GM23338 (cell line): Measurements from ENCODE around the gene RABGAP1L. TPM values are rescaled to one million over a fixed set of nuclear protein-coding genes. Genes with fewer than 3 reads are reported as not detected.

Source experiments
- ATAC-seq: fragments of 200-7000 bp; cut with Tn5 transposase; 3 replicates; pipeline ENCODE4 v1.9.1; 2020
- DNase-seq: peaks from one replicate; pipeline ENCODE4 v3.0.0-alpha.2; 2015; ENCODE audit warnings: low spot score
- H2AFZ ChIP-seq: fragments of 200-600 bp; sonication (generic); 2 replicates; pipeline ENCODE4 v1.8.0; 2016; ENCODE audit warnings: antibody characterized with exemption, mild to moderate bottlenecking, moderate library complexity
- H3F3A ChIP-seq: fragments of 200-600 bp; sonication (generic); replicated peaks from 2 replicates; pipeline ENCODE4 v1.8.0; 2017; ENCODE audit warnings: antibody characterized with exemption, mixed run types, low read depth
- H3K27ac ChIP-seq: fragments of 200-600 bp; sonication (generic); 2 replicates; pipeline ENCODE4 v1.6.1; 2016; ENCODE audit warnings: low read depth
- H3K27me3 ChIP-seq: fragments of 200-600 bp; sonication (generic); 2 replicates; pipeline ENCODE4 v1.8.0; 2016; ENCODE audit warnings: mild to moderate bottlenecking, mixed run types, moderate library complexity; ENCODE audit not compliant: insufficient read depth
- H3K36me3 ChIP-seq: fragments of 200-600 bp; sonication (generic); 2 replicates; pipeline ENCODE4 v1.8.0; 2016; ENCODE audit warnings: mild to moderate bottlenecking; ENCODE audit not compliant: insufficient read depth
- H3K4me1 ChIP-seq: fragments of 200-600 bp; sonication (generic); 2 replicates; pipeline ENCODE4 v1.8.0; 2016; ENCODE audit warnings: mild to moderate bottlenecking, moderate library complexity; ENCODE audit not compliant: insufficient read depth
- H3K4me2 ChIP-seq: fragments of 200-600 bp; sonication (generic); 2 replicates; pipeline ENCODE4 v1.7.1; 2017; ENCODE audit warnings: mixed run types
- H3K4me3 ChIP-seq: fragments of 200-600 bp; sonication (generic); 2 replicates; pipeline ENCODE4 v1.6.1; 2016; ENCODE audit warnings: mixed run types
- H3K79me2 ChIP-seq: fragments of 200-600 bp; sonication (generic); replicated peaks from 2 replicates; pipeline ENCODE4 v1.8.0; 2017; ENCODE audit warnings: mild to moderate bottlenecking; ENCODE audit not compliant: insufficient read depth
- H3K9me2 ChIP-seq: fragments of 200-600 bp; sonication (generic); 2 replicates; pipeline ENCODE4 v1.8.0; 2017; ENCODE audit not compliant: insufficient read depth
- H4K20me1 ChIP-seq: fragments of 200-600 bp; sonication (generic); replicated peaks from 2 replicates; pipeline ENCODE4 v1.8.0; 2017; ENCODE audit warnings: mild to moderate bottlenecking; ENCODE audit not compliant: insufficient read depth
- H3K27ac Mint-ChIP-seq: 2 replicates; pipeline ENCODE4 v1.8.0; 2020; ENCODE audit warnings: inconsistent platforms, mild to moderate bottlenecking, moderate library complexity, mixed read lengths
- H3K27me3 Mint-ChIP-seq: 3 replicates; pipeline ENCODE4 v1.8.0; 2022; ENCODE audit warnings: low read depth, mild to moderate bottlenecking, moderate library complexity, mixed read lengths, inconsistent platforms; ENCODE audit not compliant: insufficient read depth, poor library complexity
- H3K36me3 Mint-ChIP-seq: 3 replicates; pipeline ENCODE4 v1.8.0; 2021; ENCODE audit warnings: low read depth, mild to moderate bottlenecking, inconsistent platforms, moderate library complexity, mixed read lengths
- H3K4me1 Mint-ChIP-seq: 3 replicates; pipeline ENCODE4 v1.8.0; 2020; ENCODE audit warnings: mild to moderate bottlenecking, inconsistent platforms, mixed read lengths
- H3K4me3 Mint-ChIP-seq: 3 replicates; pipeline ENCODE4 v1.8.0; 2021; ENCODE audit warnings: moderate library complexity, mild to moderate bottlenecking, inconsistent platforms, mixed read lengths
- H3K9me3 Mint-ChIP-seq: 3 replicates; pipeline ENCODE4 v1.8.0; 2020; ENCODE audit warnings: moderate library complexity, mild to moderate bottlenecking, inconsistent platforms, mixed read lengths
- ETS1 ChIP-seq: IDR thresholded peaks from 2 replicates; pipeline ENCODE4 v1.6.1; 2016; ENCODE audit warnings: antibody characterized with exemption
- EZH2 ChIP-seq: fragments of 200-600 bp; sonication (generic); IDR thresholded peaks from one replicate; pipeline ENCODE4 v1.8.0; 2017; ENCODE audit warnings: antibody characterized with exemption, mild to moderate bottlenecking, low read depth; ENCODE audit not compliant: unreplicated experiment
- EZH2phosphoT487 ChIP-seq: fragments of 200-600 bp; sonication (generic); IDR thresholded peaks from one replicate; pipeline ENCODE4 v1.8.1; 2018; ENCODE audit warnings: antibody characterized with exemption; ENCODE audit not compliant: unreplicated experiment
- JUNB ChIP-seq: IDR thresholded peaks from one replicate; pipeline ENCODE4 v1.6.1; 2016; ENCODE audit warnings: antibody characterized with exemption; ENCODE audit not compliant: unreplicated experiment
- NANOG ChIP-seq: IDR thresholded peaks from 2 replicates; pipeline ENCODE4 v1.6.1; 2016; ENCODE audit warnings: antibody characterized with exemption, borderline replicate concordance
- ZNF114 ChIP-seq: fragments of 250-450 bp; sonication (Bioruptor Pico); IDR thresholded peaks from 2 replicates; pipeline ENCODE4 v1.5.0; 2020; ENCODE audit warnings: mild to moderate bottlenecking, moderate library complexity
- ZNF462 ChIP-seq: fragments of 250-450 bp; sonication (Bioruptor Pico); IDR thresholded peaks from 2 replicates; pipeline ENCODE4 v1.5.0; 2020; ENCODE audit warnings: mild to moderate bottlenecking, moderate library complexity
- polyA plus RNA-seq: library from polyadenylated mRNA; unstranded; fragments of >200 nt; fragmentation: Nextera tagmentation; extraction: Ambion mirVana; gene quantifications from 2 replicates; pipeline ENCODE4 v1.2.1, GENCODE V29; 2016
- total RNA-seq: library from RNA; depleted of rRNA; stranded (reverse); fragments of >200 nt; shearing (Covaris generic); gene quantifications from 2 replicates; pipeline ENCODE4 v1.2.3, GENCODE V29; 2014

RABGAP1L gene
- total and polyA plus RNA-seq, 2 experiments from 2014 or later: 83.2 to 136 TPM

GRCh38 chr1:174150499-174150898 lies 8.8 kb upstream of the RABGAP1L start (continued):
- TF ChIP-seq ZNF462 (CRISPR knock-in tag): no peak
- no peak for TF ChIP-seq ETS1
- no peak for TF ChIP-seq EZH2phosphoT487
- TF ChIP-seq ZNF114 (CRISPR knock-in tag): no peak

- Histone ChIP-seq H3K36me3 (no peaks in the 10 kb centered on the region; the same call in 1 of the 2 replicates), H3K27ac (no peak overlapping the region), H4K20me1 (no peaks in the 10 kb centered on the region), H3K79me2 (no peaks in the 10 kb centered on the region), H3K4me2 (no peak overlapping the region), H3F3A (no peaks in the 10 kb centered on the region), H2AFZ (no peak overlapping the region), H3K27me3 (no peaks in the 10 kb centered on the region), H3K9me2 (no peaks in the 10 kb centered on the region), H3K4me3 (no peak overlapping the region), H3K4me1 (no peaks in the 10 kb centered on the region)
- no peak for ATAC-seq
- no peak overlapping the region for H3K27ac Mint-ChIP-seq
- peaks cover 10% of the 10 kb centered on the region for H3K9me3 Mint-ChIP-seq
- H3K27me3 Mint-ChIP-seq: peaks cover 2% of the 10 kb centered on the region
- H3K4me3 Mint-ChIP-seq: no peak overlapping the region
- H3K36me3 Mint-ChIP-seq: peaks cover 6% of the 10 kb centered on the region; the same call in 2 of the 3 replicates
- H3K4me1 Mint-ChIP-seq: peaks cover 4% of the 10 kb centered on the region
- TF ChIP-seq ETS1: no peak
- TF ChIP-seq EZH2phosphoT487: no peak
- no peak for TF ChIP-seq ZNF114 (CRISPR knock-in tag)
- no peak for TF ChIP-seq JUNB
- no peak for TF ChIP-seq ZNF462 (CRISPR knock-in tag)
- TF ChIP-seq EZH2: no peak
- TF ChIP-seq NANOG: no peak
- DNase-seq: no peak
Measured at GRCh38 chr1:174152427-174152826, 6.9 kb upstream of the RABGAP1L start.
